ENCODE data around the gene RCOR2.

DNA sequence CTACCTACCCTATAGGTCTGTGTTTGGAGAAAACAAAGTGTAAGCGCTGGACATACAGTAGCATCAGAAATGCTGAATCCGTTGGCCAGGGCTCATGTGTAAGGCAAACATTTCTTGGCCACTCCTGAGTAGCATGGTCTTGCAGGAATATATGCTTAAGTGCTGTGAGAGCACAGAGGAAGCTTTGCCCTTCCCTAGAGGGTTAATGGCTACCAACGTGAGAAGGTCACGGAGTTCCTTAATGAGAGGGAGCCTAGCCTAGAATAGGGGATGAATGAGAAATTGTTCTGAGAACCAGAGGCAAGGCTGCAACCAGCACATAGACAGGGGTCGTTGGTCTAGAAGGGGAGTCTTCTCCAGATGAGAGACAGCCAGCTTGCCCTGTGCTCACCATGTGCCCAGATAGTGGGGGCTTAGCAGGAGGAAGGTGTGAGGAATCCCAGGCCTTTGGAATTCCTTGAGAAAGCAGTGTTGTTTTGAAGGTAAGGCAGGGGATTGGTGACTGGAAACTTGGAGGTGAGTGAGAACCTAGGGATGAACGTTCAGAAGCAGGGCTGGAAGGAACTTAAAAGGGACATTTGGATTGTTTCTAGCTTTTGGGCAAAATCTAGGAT is 29.5 kb downstream of the RCOR2 start:
- TF ChIP-seq, protein P1, sequence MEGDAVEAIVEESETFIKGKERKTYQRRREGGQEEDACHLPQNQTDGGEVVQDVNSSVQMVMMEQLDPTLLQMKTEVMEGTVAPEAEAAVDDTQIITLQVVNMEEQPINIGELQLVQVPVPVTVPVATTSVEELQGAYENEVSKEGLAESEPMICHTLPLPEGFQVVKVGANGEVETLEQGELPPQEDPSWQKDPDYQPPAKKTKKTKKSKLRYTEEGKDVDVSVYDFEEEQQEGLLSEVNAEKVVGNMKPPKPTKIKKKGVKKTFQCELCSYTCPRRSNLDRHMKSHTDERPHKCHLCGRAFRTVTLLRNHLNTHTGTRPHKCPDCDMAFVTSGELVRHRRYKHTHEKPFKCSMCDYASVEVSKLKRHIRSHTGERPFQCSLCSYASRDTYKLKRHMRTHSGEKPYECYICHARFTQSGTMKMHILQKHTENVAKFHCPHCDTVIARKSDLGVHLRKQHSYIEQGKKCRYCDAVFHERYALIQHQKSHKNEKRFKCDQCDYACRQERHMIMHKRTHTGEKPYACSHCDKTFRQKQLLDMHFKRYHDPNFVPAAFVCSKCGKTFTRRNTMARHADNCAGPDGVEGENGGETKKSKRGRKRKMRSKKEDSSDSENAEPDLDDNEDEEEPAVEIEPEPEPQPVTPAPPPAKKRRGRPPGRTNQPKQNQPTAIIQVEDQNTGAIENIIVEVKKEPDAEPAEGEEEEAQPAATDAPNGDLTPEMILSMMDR (IDR thresholded peaks at IDR 0.05), result no peak
- no peak for TF ChIP-seq ZFX (IDR thresholded peaks at IDR 0.05; ENCODE audit: borderline replicate concordance)
